Stimulated activated CD4-positive, alpha-beta T cell treated with anti-CD3 and anti-CD28 coated beads, Interleukin-1b, Interleukin-23, amount 100 ng/mL, for 4 hours (primary cell): ENCODE results near the gene BICRAL.
"Not testable (repeated sequence)": the region's sequence is repeated elsewhere in the genome, so short reads cannot be mapped to it uniquely, and the experiment has no call there.

Source experiments
- DNase-seq, 2 donors: peaks; one replicate each; pipeline ENCODE4 v3.0.0-alpha.2; 2020; ENCODE audit warnings: low read depth in 2 of 2

Gene BICRAL

GRCh38 chr6:42790549-42791181 lies 8.8 kb downstream of the BICRAL start:
- no peak for DNase-seq

GRCh38 chr6:42791706-42792320 lies 10.0 kb downstream of the BICRAL start:
- DNase-seq = no peak

- DNase-seq = no peak
Measured at GRCh38 chr6:42795651-42796050, 13.8 kb downstream of the BICRAL start.

DNA sequence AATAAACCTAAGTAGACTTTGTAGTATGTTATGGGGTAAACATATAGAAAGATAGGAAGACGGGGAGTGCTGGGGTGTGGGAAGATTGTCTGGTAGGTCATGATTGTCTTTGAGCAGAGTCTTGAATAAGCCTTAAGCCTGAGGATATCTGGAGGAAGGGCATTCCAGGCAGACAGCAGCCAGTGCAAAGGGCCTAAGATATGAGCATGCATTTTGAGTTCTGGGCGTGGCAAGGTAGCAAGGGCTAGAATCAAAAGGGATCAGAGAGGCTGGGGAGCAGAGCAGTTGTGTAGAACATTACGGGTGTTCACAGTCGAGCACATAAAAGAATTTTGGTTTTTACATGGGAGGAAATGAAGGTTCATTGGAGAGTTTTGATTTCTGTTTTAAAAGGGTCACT lies 14.3 kb downstream of the BICRAL start:
- DNase-seq = no peak

DNA sequence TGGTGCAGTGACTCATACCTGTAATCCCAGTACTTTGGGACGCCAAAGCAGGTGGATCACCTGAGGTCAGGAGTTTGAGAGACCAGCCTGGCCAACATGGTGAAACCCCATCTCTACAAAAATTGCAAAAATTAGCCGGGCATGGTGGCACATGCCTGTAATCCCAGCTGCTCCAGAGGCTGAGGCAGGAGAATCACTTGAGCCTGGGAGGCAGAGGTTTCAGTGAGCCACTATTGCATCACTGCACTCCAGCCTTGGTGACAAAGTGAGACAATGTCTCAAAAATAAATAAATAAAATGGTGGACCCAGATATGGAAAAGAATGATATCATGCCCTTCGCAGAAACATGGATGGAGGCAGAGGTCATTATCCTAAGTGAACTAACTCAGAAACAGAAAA lies 15.8 kb downstream of the BICRAL start:
- DNase-seq = not testable (repeated sequence)

GRCh38 chr6:42805297-42805861 lies 23.5 kb downstream of the BICRAL start:
- DNase-seq = no peak

- not testable (repeated sequence) for DNase-seq
Measured at GRCh38 chr6:42806359-42806758, 24.5 kb downstream of the BICRAL start.

- no peak for DNase-seq
Measured at GRCh38 chr6:42808492-42809483, 26.9 kb downstream of the BICRAL start.

GRCh38 chr6:42813074-42813645 lies 31.3 kb downstream of the BICRAL start:
- no peak for DNase-seq

GRCh38 chr6:42813906-42814444 lies 32.1 kb downstream of the BICRAL start:
- no peak for DNase-seq

GRCh38 chr6:42815726-42816125 lies 33.9 kb downstream of the BICRAL start:
- DNase-seq = not testable (repeated sequence)

DNA sequence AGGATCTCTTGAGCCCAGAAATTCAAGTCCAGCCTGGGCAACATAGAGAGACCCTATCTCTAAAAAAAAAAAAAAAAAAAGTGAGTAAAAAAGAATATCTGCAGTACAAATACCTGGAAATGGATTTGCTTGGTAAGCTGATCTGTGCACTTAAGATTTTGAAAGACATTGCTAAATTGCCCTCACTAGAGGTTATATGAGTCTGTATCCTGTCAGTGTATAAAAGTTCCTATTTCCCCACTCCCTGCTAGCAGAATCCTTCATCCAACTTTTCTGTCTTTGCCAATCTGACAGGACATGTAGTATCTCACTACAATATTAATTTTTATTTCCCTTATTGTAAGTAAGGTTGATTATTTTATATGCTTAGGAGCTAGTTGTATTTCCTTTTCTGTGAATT lies 36.1 kb downstream of the BICRAL start:
- no peak for DNase-seq

DNA sequence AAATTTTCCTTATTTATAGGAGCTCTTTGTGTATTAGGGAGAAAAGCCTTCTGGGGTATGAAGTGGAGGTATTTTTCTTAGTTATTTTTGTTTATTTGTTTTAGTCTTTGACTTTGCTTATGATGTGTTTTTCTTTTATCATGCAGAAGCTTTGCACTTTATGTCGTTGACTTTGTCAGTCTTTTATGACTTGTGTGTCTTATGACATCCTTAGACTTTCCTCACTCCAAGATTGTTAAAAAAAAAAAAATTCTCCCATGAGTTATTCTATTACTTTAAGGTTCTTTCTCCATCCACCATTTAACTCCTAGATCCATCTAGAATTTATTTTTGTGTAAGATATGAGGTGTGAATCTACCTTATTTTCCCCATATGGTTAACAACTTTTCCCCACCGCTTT lies 36.6 kb downstream of the BICRAL start:
- no peak for DNase-seq

DNA sequence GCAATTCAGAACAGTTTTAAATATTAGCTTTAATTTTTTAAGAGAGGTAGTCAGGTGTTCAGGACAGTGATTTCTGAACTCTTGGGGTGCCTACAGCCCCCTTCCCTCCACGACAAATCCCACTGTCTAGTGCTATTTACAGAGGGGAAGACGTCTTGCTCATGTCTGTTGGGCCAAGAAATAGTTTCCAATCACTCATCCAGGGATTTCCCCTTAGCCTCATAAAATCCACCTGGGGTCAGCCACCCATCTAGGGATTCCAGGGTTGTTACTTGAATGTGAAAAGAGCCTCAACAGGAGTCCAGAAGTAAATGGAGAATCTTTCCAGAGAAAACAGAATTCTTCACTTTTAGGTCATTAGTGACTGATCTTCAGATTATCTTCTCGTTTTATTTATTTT lies 37.0 kb downstream of the BICRAL start:
- DNase-seq = no peak

GRCh38 chr6:42819803-42820511 lies 38.1 kb downstream of the BICRAL start:
- DNase-seq = no peak

- DNase-seq = no peak
Measured at GRCh38 chr6:42820512-42821340, 38.9 kb downstream of the BICRAL start.

DNA sequence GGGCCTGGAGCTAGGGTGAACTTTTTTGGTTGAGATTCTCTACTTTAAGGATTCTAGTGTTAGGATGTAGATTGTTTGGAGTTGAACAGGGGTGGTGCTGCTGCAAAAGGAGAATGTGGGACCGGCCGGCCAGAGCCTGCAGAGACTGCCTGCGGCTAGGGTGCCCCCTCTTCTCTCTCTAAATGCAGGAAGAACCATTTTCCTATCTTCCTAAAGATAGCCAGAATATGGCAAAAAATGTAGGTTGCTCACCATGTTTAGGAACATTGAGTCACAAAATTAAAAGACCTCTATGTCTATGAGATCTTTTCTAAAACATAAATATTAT lies 39.5 kb downstream of the BICRAL start:
- DNase-seq = no peak

GRCh38 chr6:42821846-42822245 lies 40.0 kb downstream of the BICRAL start:
- DNase-seq = no peak

- DNase-seq = no peak
Measured at GRCh38 chr6:42829561-42830092, 47.8 kb downstream of the BICRAL start.

GRCh38 chr6:42831237-42831636 lies 49.4 kb downstream of the BICRAL start:
- DNase-seq = no peak
